ENCODE results near the gene ZNF544.

ZNF544 gene

GRCh38 chr19:58228585-58229254 lies at the start of gene ZNF544:
ZNF544 (plus strand) TSS chr19:58228914; CDS start chr19:58244024, 15,110 bp downstream.
- H3K9ac ChIP-seq (ENCODE audit: low read length) = peak within 1 kb of the TSS; percentile 47
- H3K36me3 ChIP-seq (ENCODE audit: control insufficient read depth, insufficient read depth, low read length) = peaks cover 21% of the 10 kb centered on the region
- H3K4me1 ChIP-seq (ENCODE audit: control insufficient read depth, insufficient read depth, low read length) = peaks cover 4% of the 10 kb centered on the region
- H3K4me3 ChIP-seq (ENCODE audit: low read length) = peak within 1 kb of the TSS; percentile 86
- H3K27ac ChIP-seq (ENCODE audit: low read depth, low read length) = peak within 1 kb of the TSS; percentile 67
- no peaks in the 10 kb centered on the region for H3K27me3 ChIP-seq (ENCODE audit: control insufficient read depth, insufficient read depth, low read length)

GRCh38 chr19:58181902-58182576 lies 46.7 kb upstream of the ZNF544 start:
- no peaks in the 10 kb centered on the region for H3K4me1 ChIP-seq (ENCODE audit: control insufficient read depth, insufficient read depth, low read length)
- no peaks in the 10 kb centered on the region for H3K27me3 ChIP-seq (ENCODE audit: control insufficient read depth, insufficient read depth, low read length)
- H3K36me3 ChIP-seq (ENCODE audit: control insufficient read depth, insufficient read depth, low read length) = peaks cover 21% of the 10 kb centered on the region

GRCh38 chr19:58182577-58182988 lies 46.1 kb upstream of the ZNF544 start:
- Histone ChIP-seq H3K4me1 (ENCODE audit: control insufficient read depth, insufficient read depth, low read length) (no peaks in the 10 kb centered on the region), H3K27me3 (ENCODE audit: control insufficient read depth, insufficient read depth, low read length) (no peaks in the 10 kb centered on the region), H3K27ac (ENCODE audit: low read depth, low read length) (peak overlapping the region; percentile 98), H3K36me3 (ENCODE audit: control insufficient read depth, insufficient read depth, low read length) (peaks cover 25% of the 10 kb centered on the region), H3K4me3 (ENCODE audit: low read length) (peak overlapping the region; percentile 72), H3K9ac (ENCODE audit: low read length) (no peak overlapping the region)

More at GRCh38 chr19:58181902-58182576, 46.7 kb upstream of the ZNF544 start:
- H3K27ac ChIP-seq (ENCODE audit: low read depth, low read length) = peak overlapping the region; percentile 98
- H3K9ac ChIP-seq (ENCODE audit: low read length) = no peak overlapping the region
- peak overlapping the region; percentile 69 for H3K4me3 ChIP-seq (ENCODE audit: low read length)

GRCh38 chr19:58182989-58183816 lies 45.5 kb upstream of the ZNF544 start, which contains the start of gene ZNF274:
ZNF274 (plus strand) TSS chr19:58183061; CDS start chr19:58183966, 905 bp downstream.
- no peaks in the 10 kb centered on the region for H3K4me1 ChIP-seq (ENCODE audit: control insufficient read depth, insufficient read depth, low read length)
- H3K9ac ChIP-seq (ENCODE audit: low read length) = peak within 1 kb of the TSS; percentile 84
- peak within 1 kb of the TSS; percentile 98 for H3K27ac ChIP-seq (ENCODE audit: low read depth, low read length)
- H3K27me3 ChIP-seq (ENCODE audit: control insufficient read depth, insufficient read depth, low read length) = no peaks in the 10 kb centered on the region
- peak within 1 kb of the TSS; percentile 72 for H3K4me3 ChIP-seq (ENCODE audit: low read length)
- peaks cover 26% of the 10 kb centered on the region for H3K36me3 ChIP-seq (ENCODE audit: control insufficient read depth, insufficient read depth, low read length)

GRCh38 chr19:58183817-58184215 lies 44.9 kb upstream of the ZNF544 start:
- Histone ChIP-seq H3K36me3 (ENCODE audit: control insufficient read depth, insufficient read depth, low read length) (peaks cover 26% of the 10 kb centered on the region), H3K27ac (ENCODE audit: low read depth, low read length) (peak overlapping the region; percentile 98), H3K4me1 (ENCODE audit: control insufficient read depth, insufficient read depth, low read length) (no peaks in the 10 kb centered on the region), H3K9ac (ENCODE audit: low read length) (peak overlapping the region; percentile 50), H3K4me3 (ENCODE audit: low read length) (peak overlapping the region; percentile 72), H3K27me3 (ENCODE audit: control insufficient read depth, insufficient read depth, low read length) (no peaks in the 10 kb centered on the region)

GRCh38 chr19:58196901-58197616 lies 31.7 kb upstream of the ZNF544 start:
- Histone ChIP-seq H3K36me3 (ENCODE audit: control insufficient read depth, insufficient read depth, low read length) (peaks cover 63% of the 10 kb centered on the region), H3K4me1 (ENCODE audit: control insufficient read depth, insufficient read depth, low read length) (no peaks in the 10 kb centered on the region), H3K4me3 (ENCODE audit: low read length) (no peak overlapping the region)

GRCh38 chr19:58203814-58204475 lies 24.8 kb upstream of the ZNF544 start:
- Histone ChIP-seq H3K4me3 (ENCODE audit: low read length) (no peak overlapping the region), H3K9ac (ENCODE audit: low read length) (no peak overlapping the region), H3K27ac (ENCODE audit: low read depth, low read length) (no peak overlapping the region), H3K27me3 (ENCODE audit: control insufficient read depth, insufficient read depth, low read length) (no peaks in the 10 kb centered on the region), H3K4me1 (ENCODE audit: control insufficient read depth, insufficient read depth, low read length) (no peaks in the 10 kb centered on the region), H3K36me3 (ENCODE audit: control insufficient read depth, insufficient read depth, low read length) (peaks cover 60% of the 10 kb centered on the region)

More at GRCh38 chr19:58196901-58197616, 31.7 kb upstream of the ZNF544 start:
- H3K9ac ChIP-seq (ENCODE audit: low read length) = no peak overlapping the region
- no peak overlapping the region for H3K27ac ChIP-seq (ENCODE audit: low read depth, low read length)
- H3K27me3 ChIP-seq (ENCODE audit: control insufficient read depth, insufficient read depth, low read length) = no peaks in the 10 kb centered on the region

GRCh38 chr19:58204566-58204965 lies 24.1 kb upstream of the ZNF544 start:
- no peaks in the 10 kb centered on the region for H3K27me3 ChIP-seq (ENCODE audit: control insufficient read depth, insufficient read depth, low read length)
- no peak overlapping the region for H3K9ac ChIP-seq (ENCODE audit: low read length)
- H3K4me1 ChIP-seq (ENCODE audit: control insufficient read depth, insufficient read depth, low read length) = no peaks in the 10 kb centered on the region
- H3K36me3 ChIP-seq (ENCODE audit: control insufficient read depth, insufficient read depth, low read length) = peaks cover 64% of the 10 kb centered on the region
- H3K4me3 ChIP-seq (ENCODE audit: low read length) = no peak overlapping the region
- no peak overlapping the region for H3K27ac ChIP-seq (ENCODE audit: low read depth, low read length)

GRCh38 chr19:58209577-58209976 lies 19.1 kb upstream of the ZNF544 start:
- Histone ChIP-seq H3K4me1 (ENCODE audit: control insufficient read depth, insufficient read depth, low read length) (no peaks in the 10 kb centered on the region), H3K4me3 (ENCODE audit: low read length) (peak overlapping the region; percentile 10), H3K27me3 (ENCODE audit: control insufficient read depth, insufficient read depth, low read length) (no peaks in the 10 kb centered on the region), H3K36me3 (ENCODE audit: control insufficient read depth, insufficient read depth, low read length) (peaks cover 73% of the 10 kb centered on the region), H3K9ac (ENCODE audit: low read length) (no peak overlapping the region), H3K27ac (ENCODE audit: low read depth, low read length) (no peak overlapping the region)

GRCh38 chr19:58212336-58213074 lies 16.2 kb upstream of the ZNF544 start:
- Histone ChIP-seq H3K9ac (ENCODE audit: low read length) (no peak overlapping the region), H3K27ac (ENCODE audit: low read depth, low read length) (no peak overlapping the region), H3K4me3 (ENCODE audit: low read length) (no peak overlapping the region), H3K36me3 (ENCODE audit: control insufficient read depth, insufficient read depth, low read length) (peaks cover 55% of the 10 kb centered on the region), H3K27me3 (ENCODE audit: control insufficient read depth, insufficient read depth, low read length) (no peaks in the 10 kb centered on the region), H3K4me1 (ENCODE audit: control insufficient read depth, insufficient read depth, low read length) (no peaks in the 10 kb centered on the region)

- no peak overlapping the region for H3K4me3 ChIP-seq (ENCODE audit: low read length)
- no peak overlapping the region for H3K9ac ChIP-seq (ENCODE audit: low read length)
- H3K4me1 ChIP-seq (ENCODE audit: control insufficient read depth, insufficient read depth, low read length) = no peaks in the 10 kb centered on the region
- H3K27ac ChIP-seq (ENCODE audit: low read depth, low read length) = no peak overlapping the region
- peaks cover 50% of the 10 kb centered on the region for H3K36me3 ChIP-seq (ENCODE audit: control insufficient read depth, insufficient read depth, low read length)
- H3K27me3 ChIP-seq (ENCODE audit: control insufficient read depth, insufficient read depth, low read length) = no peaks in the 10 kb centered on the region
Measured at GRCh38 chr19:58213075-58213369, 15.7 kb upstream of the ZNF544 start.

Measured in rectal smooth muscle tissue (tissue), 1 donor.